PC-9 (cell line): ENCODE measurements around the gene XPO6.

Experiments
- CTCF ChIP-seq: fragments of 200-600 bp; sonication (generic); conservative IDR thresholded peaks from 2 replicates; pipeline ENCODE4 v1.6.1; 2017; ENCODE audit warnings: mixed run types, antibody characterized with exemption, mild to moderate bottlenecking, moderate library complexity
- EZH2 ChIP-seq: fragments of 200-600 bp; sonication (generic); IDR thresholded peaks from 2 replicates; pipeline ENCODE4 v1.8.0; 2017; ENCODE audit warnings: antibody characterized with exemption, low read depth

- TF ChIP-seq CTCF = no peak
- TF ChIP-seq EZH2 = no peak
These were observed 11.1 kb downstream of the XPO6 start for GRCh38 chr16:28200661-28201060.
